ENCODE data around the gene NFX1. TPM values are rescaled to one million over a fixed set of nuclear protein-coding genes. Genes with fewer than 3 reads are reported as not detected.

NFX1 gene
- total and polyA plus RNA-seq, 9 of the 15 experiments (the other 6 are each of a cell fraction or from before 2014, with no cell fraction given) = 8.8 to 38.9 (median 26.8) TPM

DNA sequence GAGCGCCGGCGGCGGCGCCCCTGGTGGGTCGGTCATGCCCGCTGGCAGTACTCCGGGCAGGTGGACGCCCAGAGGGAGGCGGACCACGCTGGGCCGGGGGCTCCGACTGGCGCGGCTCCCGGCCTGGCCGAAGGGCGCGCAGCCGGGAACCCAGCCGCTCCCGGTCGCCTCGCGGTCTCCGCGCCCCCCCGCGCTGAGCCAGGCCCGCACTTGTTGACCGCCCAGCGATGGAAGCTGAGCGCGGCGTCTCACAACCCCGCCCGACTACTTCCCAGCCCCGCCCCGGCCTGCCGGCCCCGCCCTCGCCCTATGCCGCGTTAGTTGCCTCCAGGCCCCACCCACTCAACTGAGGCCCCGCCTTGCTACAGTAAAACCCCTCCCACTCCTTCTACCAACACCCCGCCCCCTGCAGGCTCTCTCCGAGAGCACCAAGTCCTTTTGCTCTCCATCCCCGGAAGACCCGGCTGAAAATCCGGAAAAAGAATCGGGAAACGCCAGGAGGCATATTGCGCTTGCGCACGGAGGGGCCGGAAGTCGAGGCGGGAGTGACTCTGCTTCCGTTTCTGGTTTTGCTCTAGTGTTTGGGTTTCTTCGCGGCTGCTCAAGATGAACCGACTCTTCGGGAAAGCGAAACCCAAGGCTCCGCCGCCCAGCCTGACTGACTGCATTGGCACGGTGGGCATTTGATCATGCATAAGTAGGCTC, 25.7 kb upstream of the NFX1 start, which contains the start of the genes BAG1 and CHMP5 (continued):
- TF ChIP-seq MYNN (IDR thresholded peaks at IDR 0.05) (no peak), MYNN (CRISPR knock-in tag; IDR thresholded peaks at IDR 0.05) (no peak), ZNF655 (CRISPR knock-in tag; IDR thresholded peaks at IDR 0.05) (no peak), NR3C1 (CRISPR knock-in tag; IDR thresholded peaks at IDR 0.05) (no peak), SMAD4 (CRISPR knock-in tag; conservative IDR thresholded peaks at IDR 0.05) (peak; percentile 70; the same call in 1 of the 2 replicates), GABPB1 (CRISPR knock-in tag; IDR thresholded peaks at IDR 0.05) (peak; percentile 97), PHB (CRISPR knock-in tag; IDR thresholded peaks at IDR 0.05) (no peak), ZNF239 (CRISPR knock-in tag; IDR thresholded peaks at IDR 0.05) (no peak), CCNT2 (IDR thresholded peaks at IDR 0.05; ENCODE audit: borderline replicate concordance, extremely low read depth, insufficient read length, low read depth, low read length) (peak; percentile 61), GTF2E2 (tag; IDR thresholded peaks at IDR 0.05) (no peak), RBFOX2 (IDR thresholded peaks at IDR 0.05; ENCODE audit: low read depth, low read length) (peak; percentile 91), NFIX (CRISPR knock-in tag; IDR thresholded peaks at IDR 0.05; ENCODE audit: low read depth) (no peak), NFE2 (IDR thresholded peaks at IDR 0.05; ENCODE audit: low read depth) (no peak), NFRKB (IDR thresholded peaks at IDR 0.05; ENCODE audit: low read depth) (no peak), PHTF2 (CRISPR knock-in tag; IDR thresholded peaks at IDR 0.05) (no peak), ZNF589 (CRISPR knock-in tag; IDR thresholded peaks at IDR 0.05; ENCODE audit: low read depth) (no peak), ATF4 (CRISPR knock-in tag; IDR thresholded peaks at IDR 0.05) (no peak), MAZ (CRISPR knock-in tag; conservative IDR thresholded peaks at IDR 0.05 in 1 of 2, IDR thresholded peaks at IDR 0.05 in 1 of 2) (peak; percentile 68 to 82; a peak in 3 of 4 replicates), HDGF (IDR thresholded peaks at IDR 0.05) (no peak), ILK (tag; IDR thresholded peaks at IDR 0.05; ENCODE audit: borderline replicate concordance, low read depth) (no peak), HMG20B (CRISPR knock-in tag; IDR thresholded peaks at IDR 0.05) (no peak), NCOA6 (IDR thresholded peaks at IDR 0.05) (no peak), CBX8 (IDR thresholded peaks at IDR 0.05; ENCODE audit: borderline replicate concordance, extremely low read depth, low read depth, low read length, poor library complexity, severe bottlenecking) (no peak), E2F3 (CRISPR knock-in tag; IDR thresholded peaks at IDR 0.05) (no peak)
- TF ChIP-seq, protein P1, sequence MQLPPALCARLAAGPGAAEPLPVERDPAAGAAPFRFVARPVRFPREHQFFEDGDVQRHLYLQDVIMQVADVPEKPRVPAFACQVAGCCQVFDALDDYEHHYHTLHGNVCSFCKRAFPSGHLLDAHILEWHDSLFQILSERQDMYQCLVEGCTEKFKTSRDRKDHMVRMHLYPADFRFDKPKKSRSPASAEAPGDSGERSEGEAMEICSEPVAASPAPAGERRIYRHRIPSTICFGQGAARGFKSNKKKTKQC (CRISPR knock-in tag; IDR thresholded peaks at IDR 0.05) = no peak
- TF ChIP-seq, protein P2, sequence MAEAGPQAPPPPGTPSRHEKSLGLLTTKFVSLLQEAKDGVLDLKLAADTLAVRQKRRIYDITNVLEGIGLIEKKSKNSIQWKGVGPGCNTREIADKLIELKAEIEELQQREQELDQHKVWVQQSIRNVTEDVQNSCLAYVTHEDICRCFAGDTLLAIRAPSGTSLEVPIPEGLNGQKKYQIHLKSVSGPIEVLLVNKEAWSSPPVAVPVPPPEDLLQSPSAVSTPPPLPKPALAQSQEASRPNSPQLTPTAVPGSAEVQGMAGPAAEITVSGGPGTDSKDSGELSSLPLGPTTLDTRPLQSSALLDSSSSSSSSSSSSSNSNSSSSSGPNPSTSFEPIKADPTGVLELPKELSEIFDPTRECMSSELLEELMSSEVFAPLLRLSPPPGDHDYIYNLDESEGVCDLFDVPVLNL (CRISPR knock-in tag; IDR thresholded peaks at IDR 0.05; ENCODE audit: low read depth) = no peak

All from K562 (cell line).